GM23338 (cell line): Measurements from ENCODE around the gene F3. TPM values are rescaled to one million over a fixed set of nuclear protein-coding genes. Genes with fewer than 3 reads are reported as not detected.

Source experiments
- CTCF ChIP-seq, 2 experiments: fragments of 200-600 bp in 1 of 2; sonication (generic) in 1 of 2; conservative IDR thresholded peaks; 2 replicates each; pipeline versions ENCODE4 v1.5.1 to v1.6.1; 2016 to 2017; ENCODE audit warnings: antibody characterized with exemption in 2 of 2, low read depth in 2 of 2, mild to moderate bottlenecking in 2 of 2, moderate library complexity in 1 of 2
- ETS1 ChIP-seq: IDR thresholded peaks from 2 replicates; pipeline ENCODE4 v1.6.1; 2016; ENCODE audit warnings: antibody characterized with exemption
- JUNB ChIP-seq: IDR thresholded peaks from one replicate; pipeline ENCODE4 v1.6.1; 2016; ENCODE audit warnings: antibody characterized with exemption; ENCODE audit not compliant: unreplicated experiment
- NANOG ChIP-seq: IDR thresholded peaks from 2 replicates; pipeline ENCODE4 v1.6.1; 2016; ENCODE audit warnings: antibody characterized with exemption, borderline replicate concordance
- POLR2AphosphoS5 ChIP-seq: IDR thresholded peaks from 2 replicates; pipeline ENCODE4 v1.6.1; 2016; ENCODE audit warnings: antibody characterized with exemption, low read depth
- ZNF114 ChIP-seq: fragments of 250-450 bp; sonication (Bioruptor Pico); IDR thresholded peaks from 2 replicates; pipeline ENCODE4 v1.5.0; 2020; ENCODE audit warnings: mild to moderate bottlenecking, moderate library complexity
- ZNF462 ChIP-seq: fragments of 250-450 bp; sonication (Bioruptor Pico); IDR thresholded peaks from 2 replicates; pipeline ENCODE4 v1.5.0; 2020; ENCODE audit warnings: mild to moderate bottlenecking, moderate library complexity
- polyA plus RNA-seq: library from polyadenylated mRNA; unstranded; fragments of >200 nt; fragmentation: Nextera tagmentation; extraction: Ambion mirVana; gene quantifications from 2 replicates; pipeline ENCODE4 v1.2.1, GENCODE V29; 2016
- total RNA-seq: library from RNA; depleted of rRNA; stranded (reverse); fragments of >200 nt; shearing (Covaris generic); gene quantifications from 2 replicates; pipeline ENCODE4 v1.2.3, GENCODE V29; 2014

The F3 gene
- total and polyA plus RNA-seq, 2 experiments from 2014 or later = 6.9 to 9.7 TPM

DNA sequence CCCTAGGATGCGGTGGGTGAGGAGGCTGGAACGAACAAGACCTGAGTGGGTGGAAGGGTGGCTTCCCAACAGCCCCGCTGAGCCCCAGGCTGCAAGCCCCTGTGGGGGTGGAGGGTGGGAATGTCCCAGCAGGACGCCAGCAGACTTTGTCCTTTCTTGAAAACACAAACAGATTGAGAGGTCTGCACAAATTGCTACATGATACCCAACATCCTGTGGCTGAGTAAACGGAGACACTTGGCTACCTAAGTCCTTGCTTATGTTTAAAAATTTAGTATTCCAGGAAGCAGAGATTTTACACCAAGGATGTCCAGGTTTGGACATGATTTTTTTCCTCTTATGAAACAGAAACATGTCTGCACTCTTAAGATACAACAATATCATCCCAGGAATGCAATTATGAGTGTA lies 11.8 kb upstream of the F3 start (continued):
- TF ChIP-seq CTCF (conservative IDR thresholded peaks at IDR 0.05; ENCODE audit: low read depth in 2 of 2) (no peak), NANOG (no peak), JUNB (no peak), POLR2AphosphoS5 (no peak), ZNF114 (CRISPR knock-in tag) (no peak), ZNF462 (CRISPR knock-in tag) (no peak), ETS1 (no peak)
